ENCODE measurements around the gene PAQR7.

PAQR7 gene

GRCh38 chr1:25902462-25902861 lies 27.0 kb upstream of the PAQR7 start:
- DNase-seq, result no peak

GRCh38 chr1:25900219-25900618 lies 24.7 kb upstream of the PAQR7 start:
- DNase-seq, result no peak

- DNase-seq, result no peak
These were observed 24.3 kb upstream of the PAQR7 start for GRCh38 chr1:25899792-25900191.

- no peak for DNase-seq
These were observed 22.9 kb upstream of the PAQR7 start for GRCh38 chr1:25898223-25899015.

GRCh38 chr1:25897754-25898153 lies 22.2 kb upstream of the PAQR7 start:
- no peak for DNase-seq

- DNase-seq, result peak; percentile 18
These were observed 20.8 kb upstream of the PAQR7 start for GRCh38 chr1:25896266-25896665.

- DNase-seq, result peak; percentile 75
These were observed 20.0 kb upstream of the PAQR7 start for GRCh38 chr1:25895365-25895990.

GRCh38 chr1:25893116-25893515 lies 17.6 kb upstream of the PAQR7 start:
- DNase-seq, result no peak

- DNase-seq, result no peak
These were observed 16.1 kb upstream of the PAQR7 start for GRCh38 chr1:25891606-25892005.

GRCh38 chr1:25890239-25891034 lies 14.9 kb upstream of the PAQR7 start:
- DNase-seq, result peak; percentile 37

- DNase-seq, result peak; percentile 86
These were observed 14.0 kb upstream of the PAQR7 start for GRCh38 chr1:25889470-25889869.

GRCh38 chr1:25888426-25888987 lies 13.0 kb upstream of the PAQR7 start:
- no peak for DNase-seq

GRCh38 chr1:25885602-25886001 lies 10.1 kb upstream of the PAQR7 start:
- no peak for DNase-seq

GRCh38 chr1:25881266-25881665 lies 5.8 kb upstream of the PAQR7 start:
- no peak for DNase-seq

GRCh38 chr1:25880518-25880917 lies 5.0 kb upstream of the PAQR7 start:
- DNase-seq, result no peak

GRCh38 chr1:25879675-25880074 lies 4.2 kb upstream of the PAQR7 start:
- no peak for DNase-seq

GRCh38 chr1:25878690-25879089 lies 3.2 kb upstream of the PAQR7 start:
- no peak for DNase-seq

GRCh38 chr1:25877155-25877554 lies 1.6 kb upstream of the PAQR7 start:
- no peak for DNase-seq

GRCh38 chr1:25876693-25877077 lies 1.2 kb upstream of the PAQR7 start:
- DNase-seq, result no peak

- DNase-seq, result peak; percentile 22
These were observed 566 bp upstream of the PAQR7 start for GRCh38 chr1:25875856-25876692.

GRCh38 chr1:25874635-25875153 lies 814 bp downstream of the PAQR7 start:
- no peak for DNase-seq

- no peak for DNase-seq
These were observed 1.3 kb downstream of the PAQR7 start for GRCh38 chr1:25874209-25874608.
